ENCODE results near the gene RBFOX2.

RBFOX2 gene

DNA sequence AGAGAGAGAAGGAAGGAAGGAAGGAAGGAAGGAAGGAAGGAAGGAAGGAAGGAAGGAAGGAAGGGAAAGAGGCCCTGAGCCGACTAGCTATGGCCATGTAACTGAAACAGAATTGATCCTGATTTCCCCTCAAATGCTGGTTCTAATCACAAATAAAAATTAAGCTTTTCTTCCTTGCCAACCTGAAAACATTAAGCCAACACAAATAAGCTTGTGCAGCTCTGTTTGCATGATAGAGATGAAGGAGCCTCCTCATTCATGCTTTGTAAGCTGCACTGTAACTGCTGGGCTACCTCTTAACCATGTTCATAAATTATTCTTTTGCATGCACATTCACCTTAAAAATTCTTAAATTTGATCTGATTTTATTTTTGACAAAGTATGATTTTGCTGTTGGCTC is 338.6 kb downstream of the RBFOX2 start:
- Histone ChIP-seq H3K4me3 (ENCODE audit: low read depth, low read length) (no peak overlapping the region), H3K9ac (no peak overlapping the region), H3K9me3 (ENCODE audit: control insufficient read depth, low read length) (no peaks in the 10 kb centered on the region), H3K36me3 (ENCODE audit: control insufficient read depth, insufficient read depth, low read length) (no peaks in the 10 kb centered on the region), H2AFZ (no peak overlapping the region), H3K27me3 (ENCODE audit: control insufficient read depth, insufficient read depth, low read length) (no peaks in the 10 kb centered on the region), H3K4me2 (ENCODE audit: low read length) (no peak overlapping the region), H3K4me1 (no peaks in the 10 kb centered on the region), H3K27ac (no peak overlapping the region), H3K79me2 (no peaks in the 10 kb centered on the region)
- TF ChIP-seq CTCF (IDR thresholded peaks at IDR 0.05) = no peak

GRCh38 chr22:35688913-35689675 is 339.5 kb downstream of the RBFOX2 start:
- Histone ChIP-seq H3K79me2 (no peaks in the 10 kb centered on the region), H3K9ac (no peak overlapping the region), H3K4me3 (ENCODE audit: low read depth, low read length) (no peak overlapping the region), H3K4me1 (no peaks in the 10 kb centered on the region), H3K27ac (no peak overlapping the region), H3K4me2 (ENCODE audit: low read length) (no peak overlapping the region), H3K27me3 (ENCODE audit: control insufficient read depth, insufficient read depth, low read length) (no peaks in the 10 kb centered on the region), H2AFZ (no peak overlapping the region), H3K36me3 (ENCODE audit: control insufficient read depth, insufficient read depth, low read length) (no peaks in the 10 kb centered on the region), H3K9me3 (ENCODE audit: control insufficient read depth, low read length) (no peaks in the 10 kb centered on the region)
- no peak for TF ChIP-seq CTCF (IDR thresholded peaks at IDR 0.05)
